ENCODE results near the gene ARL2BP. TPM values are rescaled to one million over a fixed set of nuclear protein-coding genes. Genes with fewer than 3 reads are reported as not detected.
A peak's percentile ranks its signal among the peaks of the same experiment; 100 is the strongest.

Gene ARL2BP
- total and polyA plus RNA-seq, 2 experiments from 2014 or later, result 111 to 116 TPM

- Histone ChIP-seq H3K4me1 (ENCODE audit: insufficient read depth) (0 out of 2 replicates have a peak, but pooled peaks cover 6% of the 10 kb centered on the region), H3K9me2 (ENCODE audit: insufficient read depth) (no peaks in the 10 kb centered on the region)
- in situ Hi-C loops (cut with MboI), result no loop called here
These were observed 644 bp upstream of the ARL2BP start for GRCh38 chr16:57244463-57244766.

GRCh38 chr16:57245472-57246113, 534 bp downstream of the ARL2BP start:
- Histone ChIP-seq H3K9me3 (ENCODE audit: low read depth) (no peaks in the 10 kb centered on the region), H3K9me2 (ENCODE audit: insufficient read depth) (no peaks in the 10 kb centered on the region), H3K4me1 (ENCODE audit: insufficient read depth) (0 out of 2 replicates have a peak, but pooled peaks cover 6% of the 10 kb centered on the region), H3K4me3 (peak overlapping the region; percentile 92), H3K4me2 (ENCODE audit: unreplicated experiment) (peak overlapping the region; percentile 98), H3K79me2 (ENCODE audit: insufficient read depth) (peaks cover 27% of the 10 kb centered on the region), H3K27me3 (replicated peaks; ENCODE audit: insufficient read depth) (no peaks in the 10 kb centered on the region), H2AFZ (peak overlapping the region; percentile 82), H3K27ac (peak overlapping the region; percentile 89), H4K20me1 (ENCODE audit: insufficient read depth) (no peaks in the 10 kb centered on the region), H3K9ac (peak overlapping the region; percentile 98), H3K36me3 (ENCODE audit: low read depth) (peaks cover 27% of the 10 kb centered on the region), H3F3A (ENCODE audit: insufficient read depth) (peaks cover 22% of the 10 kb centered on the region)
- DNase-seq, result peak; percentile 55
- 3 to 5% methylated on average over 26 to 27 of the region's 28 CpGs for WGBS, 2 experiments (ENCODE audit: low coverage in 1 of 2, low lambda C conversion rate in 2 of 2, missing lambda C conversion rate in 2 of 2)
- in situ Hi-C loops (cut with MboI), result no loop called here
- no peak for TF ChIP-seq EZH2 (IDR thresholded peaks at IDR 0.05; ENCODE audit: insufficient read depth, poor library complexity, severe bottlenecking)
- no peak for TF ChIP-seq EZH2phosphoT487 (IDR thresholded peaks at IDR 0.05; ENCODE audit: insufficient read depth, low read depth)

More at GRCh38 chr16:57244463-57244766, 644 bp upstream of the ARL2BP start:
- Histone ChIP-seq H3K9me3 (ENCODE audit: low read depth) (no peaks in the 10 kb centered on the region), H3K36me3 (ENCODE audit: low read depth) (peaks cover 23% of the 10 kb centered on the region), H3K27ac (peak overlapping the region; percentile 89), H3K4me3 (peak overlapping the region; percentile 92), H4K20me1 (ENCODE audit: insufficient read depth) (no peaks in the 10 kb centered on the region), H3K9ac (peak overlapping the region; percentile 98), H3F3A (ENCODE audit: insufficient read depth) (peaks cover 22% of the 10 kb centered on the region), H2AFZ (peak overlapping the region; percentile 84), H3K4me2 (ENCODE audit: unreplicated experiment) (peak overlapping the region; percentile 77), H3K27me3 (replicated peaks; ENCODE audit: insufficient read depth) (no peaks in the 10 kb centered on the region), H3K79me2 (ENCODE audit: insufficient read depth) (peaks cover 27% of the 10 kb centered on the region)
- TF ChIP-seq EZH2 (IDR thresholded peaks at IDR 0.05; ENCODE audit: insufficient read depth, poor library complexity, severe bottlenecking) (no peak), EZH2phosphoT487 (IDR thresholded peaks at IDR 0.05; ENCODE audit: insufficient read depth, low read depth) (no peak)
- peak; percentile 16 for DNase-seq
- WGBS, 2 experiments (ENCODE audit: low coverage in 1 of 2, low lambda C conversion rate in 2 of 2, missing lambda C conversion rate in 2 of 2), result 16 to 18% methylated on average over 9 of the region's 9 CpGs

GRCh38 chr16:57251352-57251751, 6.3 kb downstream of the ARL2BP start:
- 98 to 100% methylated on average over 2 of the region's 2 CpGs for WGBS, 2 experiments (ENCODE audit: low coverage in 1 of 2, low lambda C conversion rate in 2 of 2, missing lambda C conversion rate in 2 of 2)
- Histone ChIP-seq H3K27me3 (replicated peaks; ENCODE audit: insufficient read depth) (no peaks in the 10 kb centered on the region), H2AFZ (no peak overlapping the region), H3K36me3 (ENCODE audit: low read depth) (peaks cover 60% of the 10 kb centered on the region), H3K9ac (no peak overlapping the region), H3F3A (ENCODE audit: insufficient read depth) (peaks cover 3% of the 10 kb centered on the region; the same call in 1 of the 2 replicates), H3K4me3 (no peak overlapping the region), H3K4me1 (ENCODE audit: insufficient read depth) (no peaks in the 10 kb centered on the region), H3K9me2 (ENCODE audit: insufficient read depth) (no peaks in the 10 kb centered on the region), H3K79me2 (ENCODE audit: insufficient read depth) (peaks cover 15% of the 10 kb centered on the region), H3K27ac (no peak overlapping the region), H3K9me3 (ENCODE audit: low read depth) (no peaks in the 10 kb centered on the region), H3K4me2 (ENCODE audit: unreplicated experiment) (no peak overlapping the region), H4K20me1 (ENCODE audit: insufficient read depth) (no peaks in the 10 kb centered on the region)
- DNase-seq, result no peak
- in situ Hi-C loops (cut with MboI), result no loop called here
- TF ChIP-seq EZH2phosphoT487 (IDR thresholded peaks at IDR 0.05; ENCODE audit: insufficient read depth, low read depth) (no peak), EZH2 (IDR thresholded peaks at IDR 0.05; ENCODE audit: insufficient read depth, poor library complexity, severe bottlenecking) (no peak)

- Histone ChIP-seq H3K36me3 (ENCODE audit: low read depth) (peaks cover 59% of the 10 kb centered on the region), H3K27ac (no peak overlapping the region), H3F3A (ENCODE audit: insufficient read depth) (peaks cover 3% of the 10 kb centered on the region; the same call in 1 of the 2 replicates), H3K9me2 (ENCODE audit: insufficient read depth) (no peaks in the 10 kb centered on the region), H3K4me2 (ENCODE audit: unreplicated experiment) (no peak overlapping the region), H3K4me1 (ENCODE audit: insufficient read depth) (no peaks in the 10 kb centered on the region), H2AFZ (no peak overlapping the region), H3K79me2 (ENCODE audit: insufficient read depth) (peaks cover 6% of the 10 kb centered on the region; the same call in 1 of the 2 replicates), H3K9me3 (ENCODE audit: low read depth) (no peaks in the 10 kb centered on the region), H4K20me1 (ENCODE audit: insufficient read depth) (no peaks in the 10 kb centered on the region), H3K27me3 (replicated peaks; ENCODE audit: insufficient read depth) (no peaks in the 10 kb centered on the region), H3K9ac (no peak overlapping the region), H3K4me3 (no peak overlapping the region)
- TF ChIP-seq EZH2 (IDR thresholded peaks at IDR 0.05; ENCODE audit: insufficient read depth, poor library complexity, severe bottlenecking) (no peak), EZH2phosphoT487 (IDR thresholded peaks at IDR 0.05; ENCODE audit: insufficient read depth, low read depth) (no peak)
- no peak for DNase-seq
- 83 to 85% methylated on average over 6 of the region's 6 CpGs for WGBS, 2 experiments (ENCODE audit: low coverage in 1 of 2, low lambda C conversion rate in 2 of 2, missing lambda C conversion rate in 2 of 2)
- in situ Hi-C loops (cut with MboI), result no loop called here
These were observed 7.2 kb downstream of the ARL2BP start for GRCh38 chr16:57252148-57252721.

Measured in GM23248 (cell line).